Measurements from ENCODE around the gene FAM161A. TPM values are rescaled to one million over a fixed set of nuclear protein-coding genes. Genes with fewer than 3 reads are reported as not detected.

Gene FAM161A
- total and polyA plus RNA-seq, 2 experiments from 2014 or later, result 16.2 to 27.4 TPM

GRCh38 chr2:61787941-61788563, 65.8 kb downstream of the FAM161A start:
- no peaks in the 10 kb centered on the region for H3K36me3 Mint-ChIP-seq (ENCODE audit: low read depth)
- H3K4me1 Mint-ChIP-seq, result no peaks in the 10 kb centered on the region
- no peak overlapping the region for H3K4me3 Mint-ChIP-seq
- H2AFZ ChIP-seq, result no peak overlapping the region
- no peaks in the 10 kb centered on the region for H4K20me1 ChIP-seq (replicated peaks; ENCODE audit: insufficient read depth)
- ATAC-seq, result no peak
- no peak overlapping the region for H3K4me3 ChIP-seq
- no peak overlapping the region for H3K27ac ChIP-seq (ENCODE audit: low read depth)
- TF ChIP-seq ZNF114 (CRISPR knock-in tag; IDR thresholded peaks at IDR 0.05), result no peak
- no peak for TF ChIP-seq EZH2phosphoT487 (IDR thresholded peaks at IDR 0.05; ENCODE audit: unreplicated experiment)
- no peak for TF ChIP-seq CREB1 (CRISPR knock-in tag; IDR thresholded peaks at IDR 0.05; ENCODE audit: low read depth)
- peaks cover under 1% of the 10 kb centered on the region for H3K27me3 Mint-ChIP-seq (ENCODE audit: insufficient read depth, low read depth, poor library complexity)
- no peaks in the 10 kb centered on the region for H3K36me3 ChIP-seq (ENCODE audit: insufficient read depth)
- no peaks in the 10 kb centered on the region for H3K27me3 ChIP-seq (ENCODE audit: insufficient read depth)
- H3K4me2 ChIP-seq, result no peak overlapping the region
- H3F3A ChIP-seq (replicated peaks; ENCODE audit: low read depth), result no peaks in the 10 kb centered on the region
- no peaks in the 10 kb centered on the region for H3K79me2 ChIP-seq (replicated peaks; ENCODE audit: insufficient read depth)
- H3K4me1 ChIP-seq (ENCODE audit: insufficient read depth), result no peaks in the 10 kb centered on the region
- peaks cover 4% of the 10 kb centered on the region; the same call in 1 of the 2 replicates for H3K9me2 ChIP-seq (ENCODE audit: insufficient read depth)
- no peaks in the 10 kb centered on the region for H3K9me3 Mint-ChIP-seq
- no peak overlapping the region for H3K27ac Mint-ChIP-seq
- no peak for DNase-seq (ENCODE audit: low spot score)

GRCh38 chr2:61786876-61787275, 67.0 kb downstream of the FAM161A start:
- DNase-seq (ENCODE audit: low spot score), result no peak
- no peak overlapping the region for H3K27ac Mint-ChIP-seq

More at GRCh38 chr2:61786876-61787275, 67.0 kb downstream of the FAM161A start:
- ATAC-seq, result no peak
- Histone ChIP-seq H3K27me3 (ENCODE audit: insufficient read depth) (no peaks in the 10 kb centered on the region), H2AFZ (no peak overlapping the region), H3F3A (replicated peaks; ENCODE audit: low read depth) (no peaks in the 10 kb centered on the region), H3K79me2 (replicated peaks; ENCODE audit: insufficient read depth) (no peaks in the 10 kb centered on the region), H3K36me3 (ENCODE audit: insufficient read depth) (no peaks in the 10 kb centered on the region), H3K27ac (ENCODE audit: low read depth) (no peak overlapping the region), H3K4me1 (ENCODE audit: insufficient read depth) (no peaks in the 10 kb centered on the region), H3K9me2 (ENCODE audit: insufficient read depth) (peaks cover 4% of the 10 kb centered on the region; the same call in 1 of the 2 replicates), H4K20me1 (replicated peaks; ENCODE audit: insufficient read depth) (no peaks in the 10 kb centered on the region), H3K4me3 (no peak overlapping the region), H3K4me2 (no peak overlapping the region)
- no peak for TF ChIP-seq CREB1 (CRISPR knock-in tag; IDR thresholded peaks at IDR 0.05; ENCODE audit: low read depth)
- TF ChIP-seq, protein P1, sequence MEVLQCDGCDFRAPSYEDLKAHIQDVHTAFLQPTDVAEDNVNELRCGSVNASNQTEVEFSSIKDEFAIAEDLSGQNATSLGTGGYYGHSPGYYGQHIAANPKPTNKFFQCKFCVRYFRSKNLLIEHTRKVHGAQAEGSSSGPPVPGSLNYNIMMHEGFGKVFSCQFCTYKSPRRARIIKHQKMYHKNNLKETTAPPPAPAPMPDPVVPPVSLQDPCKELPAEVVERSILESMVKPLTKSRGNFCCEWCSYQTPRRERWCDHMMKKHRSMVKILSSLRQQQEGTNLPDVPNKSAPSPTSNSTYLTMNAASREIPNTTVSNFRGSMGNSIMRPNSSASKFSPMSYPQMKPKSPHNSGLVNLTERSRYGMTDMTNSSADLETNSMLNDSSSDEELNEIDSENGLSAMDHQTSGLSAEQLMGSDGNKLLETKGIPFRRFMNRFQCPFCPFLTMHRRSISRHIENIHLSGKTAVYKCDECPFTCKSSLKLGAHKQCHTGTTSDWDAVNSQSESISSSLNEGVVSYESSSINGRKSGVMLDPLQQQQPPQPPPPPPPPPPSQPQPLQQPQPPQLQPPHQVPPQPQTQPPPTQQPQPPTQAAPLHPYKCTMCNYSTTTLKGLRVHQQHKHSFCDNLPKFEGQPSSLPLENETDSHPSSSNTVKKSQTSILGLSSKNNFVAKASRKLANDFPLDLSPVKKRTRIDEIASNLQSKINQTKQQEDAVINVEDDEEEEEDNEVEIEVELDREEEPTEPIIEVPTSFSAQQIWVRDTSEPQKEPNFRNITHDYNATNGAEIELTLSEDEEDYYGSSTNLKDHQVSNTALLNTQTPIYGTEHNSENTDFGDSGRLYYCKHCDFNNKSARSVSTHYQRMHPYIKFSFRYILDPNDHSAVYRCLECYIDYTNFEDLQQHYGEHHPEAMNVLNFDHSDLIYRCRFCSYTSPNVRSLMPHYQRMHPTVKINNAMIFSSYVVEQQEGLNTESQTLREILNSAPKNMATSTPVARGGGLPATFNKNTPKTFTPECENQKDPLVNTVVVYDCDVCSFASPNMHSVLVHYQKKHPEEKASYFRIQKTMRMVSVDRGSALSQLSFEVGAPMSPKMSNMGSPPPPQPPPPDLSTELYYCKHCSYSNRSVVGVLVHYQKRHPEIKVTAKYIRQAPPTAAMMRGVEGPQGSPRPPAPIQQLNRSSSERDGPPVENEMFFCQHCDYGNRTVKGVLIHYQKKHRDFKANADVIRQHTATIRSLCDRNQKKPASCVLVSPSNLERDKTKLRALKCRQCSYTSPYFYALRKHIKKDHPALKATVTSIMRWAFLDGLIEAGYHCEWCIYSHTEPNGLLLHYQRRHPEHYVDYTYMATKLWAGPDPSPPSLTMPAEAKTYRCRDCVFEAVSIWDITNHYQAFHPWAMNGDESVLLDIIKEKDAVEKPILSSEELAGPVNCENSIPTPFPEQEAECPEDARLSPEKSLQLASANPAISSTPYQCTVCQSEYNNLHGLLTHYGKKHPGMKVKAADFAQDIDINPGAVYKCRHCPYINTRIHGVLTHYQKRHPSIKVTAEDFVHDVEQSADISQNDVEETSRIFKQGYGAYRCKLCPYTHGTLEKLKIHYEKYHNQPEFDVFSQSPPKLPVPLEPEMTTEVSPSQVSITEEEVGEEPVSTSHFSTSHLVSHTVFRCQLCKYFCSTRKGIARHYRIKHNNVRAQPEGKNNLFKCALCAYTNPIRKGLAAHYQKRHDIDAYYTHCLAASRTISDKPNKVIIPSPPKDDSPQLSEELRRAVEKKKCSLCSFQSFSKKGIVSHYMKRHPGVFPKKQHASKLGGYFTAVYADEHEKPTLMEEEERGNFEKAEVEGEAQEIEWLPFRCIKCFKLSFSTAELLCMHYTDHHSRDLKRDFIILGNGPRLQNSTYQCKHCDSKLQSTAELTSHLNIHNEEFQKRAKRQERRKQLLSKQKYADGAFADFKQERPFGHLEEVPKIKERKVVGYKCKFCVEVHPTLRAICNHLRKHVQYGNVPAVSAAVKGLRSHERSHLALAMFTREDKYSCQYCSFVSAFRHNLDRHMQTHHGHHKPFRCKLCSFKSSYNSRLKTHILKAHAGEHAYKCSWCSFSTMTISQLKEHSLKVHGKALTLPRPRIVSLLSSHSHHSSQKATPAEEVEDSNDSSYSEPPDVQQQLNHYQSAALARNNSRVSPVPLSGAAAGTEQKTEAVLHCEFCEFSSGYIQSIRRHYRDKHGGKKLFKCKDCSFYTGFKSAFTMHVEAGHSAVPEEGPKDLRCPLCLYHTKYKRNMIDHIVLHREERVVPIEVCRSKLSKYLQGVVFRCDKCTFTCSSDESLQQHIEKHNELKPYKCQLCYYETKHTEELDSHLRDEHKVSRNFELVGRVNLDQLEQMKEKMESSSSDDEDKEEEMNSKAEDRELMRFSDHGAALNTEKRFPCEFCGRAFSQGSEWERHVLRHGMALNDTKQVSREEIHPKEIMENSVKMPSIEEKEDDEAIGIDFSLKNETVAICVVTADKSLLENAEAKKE (CRISPR knock-in tag; IDR thresholded peaks at IDR 0.05), result no peak
- no peak for TF ChIP-seq ZNF114 (CRISPR knock-in tag; IDR thresholded peaks at IDR 0.05)
- no peak for TF ChIP-seq STAT1 (IDR thresholded peaks at IDR 0.05; ENCODE audit: unreplicated experiment)
- TF ChIP-seq, protein P2, sequence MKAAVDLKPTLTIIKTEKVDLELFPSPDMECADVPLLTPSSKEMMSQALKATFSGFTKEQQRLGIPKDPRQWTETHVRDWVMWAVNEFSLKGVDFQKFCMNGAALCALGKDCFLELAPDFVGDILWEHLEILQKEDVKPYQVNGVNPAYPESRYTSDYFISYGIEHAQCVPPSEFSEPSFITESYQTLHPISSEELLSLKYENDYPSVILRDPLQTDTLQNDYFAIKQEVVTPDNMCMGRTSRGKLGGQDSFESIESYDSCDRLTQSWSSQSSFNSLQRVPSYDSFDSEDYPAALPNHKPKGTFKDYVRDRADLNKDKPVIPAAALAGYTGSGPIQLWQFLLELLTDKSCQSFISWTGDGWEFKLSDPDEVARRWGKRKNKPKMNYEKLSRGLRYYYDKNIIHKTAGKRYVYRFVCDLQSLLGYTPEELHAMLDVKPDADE (IDR thresholded peaks at IDR 0.05), result no peak
- no peak for TF ChIP-seq EZH2phosphoT487 (IDR thresholded peaks at IDR 0.05; ENCODE audit: unreplicated experiment)
- TF ChIP-seq POLR2AphosphoS5 (IDR thresholded peaks at IDR 0.05; ENCODE audit: low read depth), result no peak
- no peak for TF ChIP-seq NANOG (IDR thresholded peaks at IDR 0.05; ENCODE audit: borderline replicate concordance)
- TF ChIP-seq JUNB (IDR thresholded peaks at IDR 0.05; ENCODE audit: unreplicated experiment), result no peak
- TF ChIP-seq, protein P3, sequence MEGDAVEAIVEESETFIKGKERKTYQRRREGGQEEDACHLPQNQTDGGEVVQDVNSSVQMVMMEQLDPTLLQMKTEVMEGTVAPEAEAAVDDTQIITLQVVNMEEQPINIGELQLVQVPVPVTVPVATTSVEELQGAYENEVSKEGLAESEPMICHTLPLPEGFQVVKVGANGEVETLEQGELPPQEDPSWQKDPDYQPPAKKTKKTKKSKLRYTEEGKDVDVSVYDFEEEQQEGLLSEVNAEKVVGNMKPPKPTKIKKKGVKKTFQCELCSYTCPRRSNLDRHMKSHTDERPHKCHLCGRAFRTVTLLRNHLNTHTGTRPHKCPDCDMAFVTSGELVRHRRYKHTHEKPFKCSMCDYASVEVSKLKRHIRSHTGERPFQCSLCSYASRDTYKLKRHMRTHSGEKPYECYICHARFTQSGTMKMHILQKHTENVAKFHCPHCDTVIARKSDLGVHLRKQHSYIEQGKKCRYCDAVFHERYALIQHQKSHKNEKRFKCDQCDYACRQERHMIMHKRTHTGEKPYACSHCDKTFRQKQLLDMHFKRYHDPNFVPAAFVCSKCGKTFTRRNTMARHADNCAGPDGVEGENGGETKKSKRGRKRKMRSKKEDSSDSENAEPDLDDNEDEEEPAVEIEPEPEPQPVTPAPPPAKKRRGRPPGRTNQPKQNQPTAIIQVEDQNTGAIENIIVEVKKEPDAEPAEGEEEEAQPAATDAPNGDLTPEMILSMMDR (conservative IDR thresholded peaks at IDR 0.05; ENCODE audit: low read depth in 2 of 2), result no peak
- no peak for TF ChIP-seq ZNF331 (CRISPR knock-in tag; IDR thresholded peaks at IDR 0.05; ENCODE audit: low read depth)
- no peak for TF ChIP-seq EZH2 (IDR thresholded peaks at IDR 0.05; ENCODE audit: low read depth, unreplicated experiment)
- Mint-ChIP-seq H3K9me3 (no peaks in the 10 kb centered on the region), H3K4me3 (no peak overlapping the region), H3K36me3 (ENCODE audit: low read depth) (no peaks in the 10 kb centered on the region), H3K4me1 (no peaks in the 10 kb centered on the region), H3K27me3 (ENCODE audit: insufficient read depth, low read depth, poor library complexity) (no peaks in the 10 kb centered on the region)
